Medulla oblongata (tissue), 1 donor: ENCODE data around the gene RNF6.
"Not testable (repeated sequence)": the region's sequence is repeated elsewhere in the genome, so short reads cannot be mapped to it uniquely, and the experiment has no call there.

Experiments
- DNase-seq: peaks from one replicate; pipeline ENCODE4 v3.0.0-alpha.2; 2015; ENCODE audit errors: extremely low spot score

RNF6 gene

GRCh38 chr13:26221721-26222519, at the start of gene RNF6:
RNF6 (minus strand) TSS chr13:26222314; CDS start chr13:26219649, 2,665 bp downstream.
- DNase-seq: peak; percentile 99

- no peak for DNase-seq
These were observed 48.6 kb upstream of the RNF6 start for GRCh38 chr13:26270707-26271106.

GRCh38 chr13:26266311-26266710, 44.2 kb upstream of the RNF6 start:
- no peak for DNase-seq

- no peak for DNase-seq
These were observed 40.0 kb upstream of the RNF6 start for GRCh38 chr13:26262156-26262555.

- no peak for DNase-seq
These were observed 37.5 kb upstream of the RNF6 start for GRCh38 chr13:26259634-26260033.

GRCh38 chr13:26257049-26257448, 34.9 kb upstream of the RNF6 start:
- no peak for DNase-seq

- no peak for DNase-seq
These were observed 33.7 kb upstream of the RNF6 start for GRCh38 chr13:26255691-26256277.

GRCh38 chr13:26255115-26255514, 33.0 kb upstream of the RNF6 start:
- no peak for DNase-seq

GRCh38 chr13:26254583-26255111, 32.5 kb upstream of the RNF6 start:
- DNase-seq: peak; percentile 51

- peak; percentile 94 for DNase-seq
These were observed 31.9 kb upstream of the RNF6 start, which contains the start of gene CDK8 for GRCh38 chr13:26253787-26254582. CDK8 (plus strand) TSS chr13:26254129; CDS start chr13:26254642, 513 bp downstream.

GRCh38 chr13:26253262-26253786, 31.2 kb upstream of the RNF6 start:
- no peak for DNase-seq

- not testable (repeated sequence) for DNase-seq
These were observed 29.9 kb upstream of the RNF6 start for GRCh38 chr13:26252006-26252405.

GRCh38 chr13:26249551-26249950, 27.4 kb upstream of the RNF6 start:
- DNase-seq: no peak

GRCh38 chr13:26247608-26248007, 25.5 kb upstream of the RNF6 start:
- DNase-seq: no peak

- DNase-seq: no peak
These were observed 24.9 kb upstream of the RNF6 start for GRCh38 chr13:26247011-26247410.

GRCh38 chr13:26246154-26246553, 24.0 kb upstream of the RNF6 start:
- DNase-seq: no peak

- DNase-seq: no peak
These were observed 14.2 kb upstream of the RNF6 start for GRCh38 chr13:26236296-26236695.

GRCh38 chr13:26230703-26231102, 8.6 kb upstream of the RNF6 start:
- DNase-seq: no peak

GRCh38 chr13:26229080-26229615, 7.0 kb upstream of the RNF6 start:
- DNase-seq: no peak

GRCh38 chr13:26228096-26228495, 6.0 kb upstream of the RNF6 start:
- DNase-seq: no peak

GRCh38 chr13:26227166-26227971, 5.3 kb upstream of the RNF6 start:
- DNase-seq: no peak
